NCI-H146 treated with DMSO at 0.1 percent for 48 hours (cell line): ENCODE results near the gene LYSMD2.

Source experiments
- DNase-seq: peaks from one replicate; lab custom pipeline; 2025; ENCODE audit not compliant: unreplicated experiment; lab: John Stamatoyannopoulos, UW

LYSMD2 gene

DNA sequence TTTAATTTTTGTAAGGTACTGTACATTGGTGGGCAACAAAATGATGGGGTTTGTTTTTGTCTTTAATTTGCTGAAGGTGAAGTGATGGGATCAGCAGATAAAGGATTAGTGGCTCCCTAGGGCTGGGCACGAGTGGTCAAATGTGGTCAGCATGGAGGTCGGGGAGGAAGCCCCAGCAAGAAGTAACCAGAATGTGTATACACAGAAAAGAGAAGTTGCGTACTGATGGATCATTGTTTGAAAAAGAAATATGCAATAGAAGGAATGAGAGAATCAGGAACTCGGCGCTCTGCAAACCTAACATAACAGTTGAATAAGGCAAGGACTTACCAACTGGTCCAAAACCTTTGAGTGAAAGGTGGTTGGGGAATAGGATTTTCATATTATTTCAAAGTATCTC, 15.4 kb upstream of the LYSMD2 start:
- no peak for DNase-seq

DNA sequence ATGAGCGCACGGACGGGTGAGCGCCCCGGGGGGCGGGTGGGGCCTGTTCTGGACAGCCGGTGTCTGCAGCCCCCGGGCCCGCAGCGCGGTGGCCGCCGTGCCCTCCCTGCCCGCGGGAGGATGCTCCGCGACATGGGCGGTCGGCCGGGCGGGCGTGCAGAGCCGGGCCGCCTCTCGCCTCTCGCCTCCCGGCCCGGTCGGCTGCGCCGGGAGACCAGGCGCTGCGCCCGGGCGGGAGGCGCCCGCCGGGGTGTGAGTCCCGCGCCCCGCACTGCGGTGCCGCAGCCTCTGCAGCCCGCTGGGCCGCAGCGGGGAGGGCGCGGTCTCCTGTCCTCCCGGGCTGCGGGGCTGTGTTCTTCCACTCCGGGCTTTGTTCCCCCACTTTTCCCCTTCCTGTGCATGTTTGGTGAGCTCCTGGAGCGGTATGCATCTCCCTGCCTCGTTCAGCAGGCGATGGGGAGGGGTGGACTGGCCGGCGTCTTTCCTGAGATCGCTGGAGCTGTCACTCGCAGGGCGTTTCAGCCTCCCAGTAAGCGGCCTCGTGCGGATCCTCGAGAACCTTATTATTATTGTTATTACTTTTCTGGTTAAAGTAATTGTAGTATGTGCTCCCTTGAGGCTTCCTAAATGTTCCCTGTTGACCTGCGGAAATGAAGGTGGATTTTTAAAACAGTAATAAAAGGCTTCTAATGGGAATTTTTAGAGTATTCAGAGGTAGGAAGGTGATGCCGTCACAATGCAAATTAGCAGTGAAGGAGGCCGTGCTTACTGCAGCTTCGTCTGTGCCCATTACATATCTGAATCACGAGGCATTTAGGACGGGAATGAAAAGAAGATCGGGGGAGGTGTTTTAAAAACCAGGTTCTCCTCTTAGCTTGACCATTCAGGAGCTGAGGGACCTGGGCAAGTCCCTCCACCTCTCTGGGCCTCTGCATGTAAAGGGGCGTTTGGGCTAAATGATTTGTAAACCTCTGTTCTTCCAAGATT, 14.5 kb upstream of the LYSMD2 start:
- DNase-seq = peak; percentile 37

DNA sequence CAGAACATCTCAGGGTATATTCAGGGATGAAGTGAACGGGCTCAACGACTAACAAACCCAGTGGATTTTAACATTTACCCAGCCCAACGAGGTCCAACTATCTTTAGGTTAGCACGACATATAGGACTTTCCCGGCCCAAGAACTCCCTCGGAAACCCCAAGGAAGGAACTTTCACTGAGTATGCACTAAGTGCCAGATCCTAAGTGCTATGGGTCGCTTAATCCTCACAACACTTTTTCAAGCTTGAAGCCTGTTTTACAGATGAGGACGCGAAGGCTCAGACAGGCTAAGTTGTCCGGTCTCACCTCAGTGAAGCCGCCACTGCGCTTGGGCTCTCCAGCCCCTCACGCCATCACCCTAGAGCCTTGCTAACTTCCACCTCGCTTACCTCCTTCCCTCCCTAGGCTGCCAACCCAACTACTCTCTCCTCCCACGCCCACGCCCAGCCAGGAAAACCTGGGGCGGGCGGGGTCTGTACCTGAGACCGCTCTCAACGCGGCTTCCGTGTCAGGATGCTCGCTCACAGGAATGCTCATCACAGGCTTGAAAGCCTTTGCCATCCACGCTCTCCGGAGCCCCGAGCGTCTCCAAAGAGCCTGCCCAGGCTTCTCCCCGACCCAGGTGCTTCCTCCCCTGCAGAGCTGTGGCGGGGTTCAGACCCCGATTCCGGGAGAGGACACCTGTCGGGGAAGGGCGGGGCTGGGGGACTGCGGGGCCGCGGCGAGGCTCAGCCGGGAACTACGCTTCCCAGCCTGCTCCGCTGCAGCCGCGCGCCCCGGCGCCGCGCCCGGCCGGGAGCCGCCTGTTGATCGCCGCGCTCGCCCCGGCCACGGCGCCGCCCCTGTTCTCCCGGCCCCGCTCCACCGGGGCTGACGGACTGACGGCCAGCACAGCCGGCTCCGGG, 13.6 kb upstream of the LYSMD2 start, which contains the start of gene TMOD2:
Gene TMOD2, plus strand, starts transcription at position 806 of the 905 bp plus-strand sequence. CDS start 14,845 bp downstream, outside the sequence.
- peak; percentile 58 for DNase-seq

DNA sequence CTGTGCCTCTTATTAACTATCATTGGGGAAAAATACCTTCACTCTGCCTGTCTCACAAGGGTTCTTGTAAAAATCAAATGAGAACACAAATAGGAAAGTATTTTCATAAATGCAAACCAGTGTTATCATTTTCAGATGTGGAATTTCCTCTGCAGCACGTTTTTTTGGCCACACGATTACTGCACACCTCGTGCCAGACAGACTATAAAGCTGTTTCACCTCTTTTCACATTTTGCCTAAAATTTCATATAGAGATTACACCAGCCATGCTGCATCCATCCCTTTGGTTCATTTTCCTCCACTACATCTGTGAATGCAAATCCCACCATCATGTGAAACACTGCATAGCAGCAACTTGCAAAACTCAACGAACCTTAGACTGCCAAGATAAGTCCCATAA, 12.7 kb upstream of the LYSMD2 start:
- DNase-seq = no peak

DNA sequence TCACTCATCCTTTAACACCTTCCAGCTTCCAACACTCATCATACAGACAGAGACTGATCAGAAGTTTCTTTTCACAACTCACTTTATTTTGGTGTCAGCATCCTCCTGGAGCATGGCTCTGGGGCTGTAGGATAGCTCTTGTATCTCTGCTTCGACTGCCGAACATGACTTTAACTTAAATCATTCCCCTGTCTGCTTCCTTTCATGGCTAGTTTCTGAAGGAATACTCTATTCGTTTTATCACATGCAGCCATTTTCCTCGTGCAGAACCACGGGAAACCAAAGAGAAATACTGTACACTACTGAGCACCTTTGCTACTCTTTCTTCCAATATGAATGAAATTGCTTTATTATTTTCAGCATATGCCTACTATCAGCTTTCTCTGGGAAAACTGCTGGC, 11.9 kb upstream of the LYSMD2 start:
- no peak for DNase-seq

DNA sequence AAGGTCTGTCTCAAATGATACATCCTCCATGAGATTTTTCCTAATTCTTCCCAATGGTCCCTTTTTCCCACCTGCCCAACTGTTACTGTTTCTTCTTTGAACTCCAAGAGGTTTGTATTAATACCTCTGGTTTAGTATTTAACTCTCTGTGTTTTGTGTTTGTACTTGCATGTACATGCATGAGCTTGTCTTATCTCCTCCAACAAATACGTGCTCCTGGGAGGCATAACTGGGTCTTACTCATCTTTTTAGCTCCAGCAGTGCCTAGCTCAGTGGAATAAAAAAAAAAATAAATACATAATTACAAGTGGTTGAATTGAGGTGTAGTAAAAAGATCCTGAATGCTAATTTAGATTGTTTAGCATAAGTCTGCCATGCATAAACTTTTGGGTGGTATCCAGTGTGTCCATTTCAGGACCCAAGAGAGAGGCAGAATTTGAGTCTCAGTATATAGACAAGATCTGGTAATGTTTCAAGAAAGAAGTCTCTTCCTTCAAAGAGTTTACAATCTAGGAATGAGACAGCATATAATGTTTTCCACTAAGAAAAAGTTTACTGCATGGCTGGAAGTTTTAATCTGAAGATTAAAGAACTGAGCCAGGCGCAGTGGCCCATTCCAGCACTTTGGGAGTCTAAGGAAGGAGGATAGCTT, 1.7 kb upstream of the LYSMD2 start:
- DNase-seq = no peak

DNA sequence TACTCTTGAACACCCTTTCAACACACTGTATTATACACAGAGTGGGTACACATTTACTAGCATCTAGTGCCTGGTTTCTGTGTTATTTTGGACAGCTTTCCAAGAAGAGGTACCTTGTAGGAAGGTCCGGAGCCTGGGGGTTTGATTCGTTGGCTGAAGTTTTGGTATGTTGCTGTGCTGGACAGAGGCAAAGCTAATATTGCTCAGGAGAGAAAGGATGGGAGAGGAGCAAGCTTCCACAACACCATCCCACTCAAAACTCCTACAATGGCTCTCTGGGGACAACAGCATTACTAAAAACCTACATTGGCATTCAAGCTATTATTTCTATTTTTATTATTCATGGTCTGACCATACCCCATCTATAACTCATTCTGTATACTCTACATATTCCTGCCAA, 1.1 kb upstream of the LYSMD2 start:
- no peak for DNase-seq

DNA sequence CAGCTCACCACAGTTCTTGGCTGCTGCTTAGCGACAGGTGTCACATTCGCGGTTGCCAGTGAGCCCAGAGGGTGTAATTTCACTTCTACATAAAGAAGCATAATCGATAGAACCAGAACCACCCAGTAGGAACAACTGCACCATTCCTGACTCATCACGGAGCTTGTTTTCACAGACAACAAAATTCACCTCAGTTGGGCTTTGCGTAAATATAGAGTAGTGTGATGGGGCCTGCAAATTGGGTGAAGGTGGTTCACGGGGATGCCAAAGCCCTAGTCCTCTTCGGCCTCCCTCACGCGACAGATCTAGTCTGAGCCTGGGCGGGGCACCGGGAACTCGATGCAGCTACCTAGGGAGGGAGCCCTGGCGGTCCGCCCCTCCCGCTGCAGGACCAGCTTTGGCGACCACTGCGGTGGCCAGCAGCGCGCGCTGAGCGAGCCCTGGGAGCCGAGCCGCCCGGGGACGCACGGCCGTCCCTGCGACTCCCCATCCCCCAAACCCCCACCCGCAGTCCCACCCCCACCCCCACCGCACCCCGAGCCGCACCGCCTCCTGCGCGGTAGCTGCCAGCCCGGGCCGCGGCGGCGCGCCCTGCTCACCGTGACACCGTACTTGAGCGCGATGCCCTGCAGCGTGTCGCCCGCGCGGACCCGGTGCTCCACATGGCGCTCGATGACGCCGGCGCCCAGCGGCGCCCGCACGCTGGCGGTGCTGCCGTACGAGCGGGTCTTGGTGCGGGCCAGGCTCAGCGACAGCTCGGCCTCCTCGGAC, 519 bp downstream of the LYSMD2 start:
- peak; percentile 36 for DNase-seq

DNA sequence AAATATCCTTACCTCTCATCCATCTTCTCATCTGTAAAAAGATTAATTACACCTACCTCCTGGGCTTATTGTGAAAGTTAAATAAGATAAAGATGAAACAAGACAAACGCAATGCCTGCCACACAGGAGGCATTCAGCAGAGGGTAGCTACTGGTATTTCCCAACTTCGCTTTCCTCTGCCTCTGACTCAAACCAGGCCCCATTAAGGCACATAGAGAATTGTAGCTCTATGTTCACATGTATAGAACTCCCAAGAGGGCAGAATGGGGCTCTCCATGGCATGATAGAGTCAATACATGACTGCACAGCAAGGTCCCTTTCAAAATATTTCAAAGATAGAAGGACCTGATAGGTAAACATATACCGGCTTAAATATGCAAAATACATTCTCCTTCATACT, 1.4 kb downstream of the LYSMD2 start:
- DNase-seq = no peak

DNA sequence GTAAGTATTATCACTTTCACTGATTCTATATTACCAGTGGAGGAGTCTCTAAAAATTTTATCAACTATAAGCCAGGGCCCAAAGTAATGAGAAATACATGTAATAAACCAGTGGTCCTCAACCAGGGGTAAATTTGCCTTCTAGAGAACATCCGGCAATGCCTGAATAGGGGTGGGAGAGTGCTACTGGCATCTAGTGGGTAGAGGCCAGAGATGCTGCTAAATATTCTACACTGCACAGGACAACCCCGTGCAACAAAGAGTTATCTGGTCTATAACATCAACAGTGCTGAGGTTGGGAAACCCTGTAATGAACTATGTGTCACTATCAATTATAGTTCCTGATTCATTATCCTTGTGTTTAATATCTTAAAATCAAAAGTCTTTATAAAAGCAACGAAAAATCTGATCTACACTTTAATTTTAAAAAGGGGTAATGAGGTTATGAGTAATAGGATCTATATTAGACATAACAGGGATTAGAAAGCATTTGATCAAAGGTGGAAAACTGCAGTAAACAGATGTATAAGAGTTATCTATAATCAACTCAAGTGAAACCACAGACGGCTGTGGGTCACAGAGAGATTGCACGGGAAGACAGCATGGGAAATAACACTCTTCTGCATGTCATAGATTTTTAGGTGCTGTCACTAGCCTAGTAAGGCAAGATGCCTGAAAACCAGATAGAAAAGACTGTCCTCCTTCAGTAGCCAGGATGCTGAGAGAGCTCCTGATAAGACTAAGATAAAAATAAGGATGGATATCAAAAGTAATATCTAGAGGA, 2.0 kb downstream of the LYSMD2 start:
- no peak for DNase-seq

DNA sequence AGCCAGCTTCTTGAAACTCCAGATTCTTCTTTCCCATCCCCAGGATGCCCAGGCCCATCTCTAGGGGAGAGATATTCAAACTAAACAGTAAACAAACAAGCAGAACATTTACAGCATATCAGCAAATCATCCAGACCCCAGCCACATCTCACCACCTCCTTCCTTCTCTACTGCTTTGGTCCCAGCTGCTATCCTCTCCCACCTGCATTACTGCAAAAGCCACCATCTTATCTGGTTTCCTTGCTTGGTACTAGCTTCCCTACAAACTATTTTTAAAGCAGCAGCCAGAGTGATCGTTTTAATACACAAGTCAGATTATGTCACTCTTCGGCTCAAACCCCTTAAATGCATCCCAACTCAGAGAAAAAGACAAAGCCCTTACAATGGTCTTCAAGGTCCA, 4.8 kb downstream of the LYSMD2 start:
- DNase-seq = no peak

DNA sequence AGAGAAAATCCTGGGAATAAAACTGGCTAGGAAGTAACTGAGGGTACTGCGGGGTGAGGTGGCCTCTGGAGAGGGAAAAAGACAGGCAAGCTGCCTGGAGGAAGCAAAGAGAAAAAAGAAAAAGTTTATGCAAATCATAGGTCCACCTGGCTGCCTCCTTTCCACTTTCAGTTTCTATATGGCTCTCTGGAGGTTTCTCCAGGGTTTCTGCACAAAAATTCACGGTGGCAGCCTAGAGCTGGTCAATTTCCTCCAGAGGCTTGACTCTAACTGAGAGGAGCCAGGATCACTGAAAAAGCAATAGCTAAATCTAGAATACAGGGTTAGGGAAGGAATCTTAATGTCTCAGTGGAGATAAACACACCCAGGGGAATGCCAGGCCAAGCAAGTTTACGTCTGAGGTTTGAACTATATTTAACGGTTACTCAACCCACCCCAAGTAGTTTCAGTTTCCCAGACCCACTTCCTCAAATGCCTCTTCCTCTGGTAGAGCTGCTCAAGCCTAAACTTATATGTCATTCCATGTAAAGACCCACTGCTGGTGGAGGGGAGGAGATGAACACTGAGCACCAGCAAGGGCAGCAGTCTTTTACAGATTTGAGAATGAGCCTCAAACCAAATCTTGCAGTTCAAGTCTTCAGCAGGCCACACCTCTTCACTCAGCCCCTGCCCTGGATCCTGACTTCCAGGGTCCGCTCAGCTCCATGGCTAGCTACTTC, 5.7 kb downstream of the LYSMD2 start:
- no peak for DNase-seq

DNA sequence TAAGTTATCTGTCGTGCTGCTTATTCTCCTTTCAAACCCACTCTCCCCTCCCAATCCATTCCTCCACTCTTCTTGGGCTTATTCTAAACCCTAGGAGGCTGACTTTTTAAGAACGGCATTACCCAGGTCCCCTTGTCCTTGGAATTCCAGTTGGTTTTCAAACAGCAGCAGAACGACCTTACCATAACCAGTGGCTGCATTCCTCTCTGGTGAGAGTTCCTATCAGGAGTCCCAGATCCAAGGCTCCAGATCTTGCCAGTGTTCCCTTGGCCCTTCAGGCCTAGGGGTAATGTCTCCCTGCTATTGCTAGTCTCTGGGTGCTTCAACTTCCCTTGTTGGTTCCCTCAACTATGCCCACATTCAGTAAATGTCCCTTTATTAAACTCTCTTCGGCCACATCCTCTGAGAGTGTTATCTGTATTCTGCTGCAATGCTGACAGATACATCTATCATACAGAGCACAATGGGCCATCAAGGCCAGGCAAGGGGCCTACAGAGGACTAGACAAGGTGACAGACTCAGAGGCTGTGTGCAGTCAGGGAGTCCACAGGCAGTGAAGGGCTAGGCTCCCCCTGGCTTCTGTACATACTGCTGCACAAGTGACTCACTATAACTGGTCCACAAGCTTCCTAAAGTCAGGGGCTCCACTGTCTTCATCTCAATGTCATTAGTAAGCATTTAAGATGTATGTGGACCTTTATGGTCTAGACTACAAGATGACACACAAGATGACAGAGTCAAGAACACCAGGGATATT, 10.1 kb downstream of the LYSMD2 start:
- DNase-seq = no peak

DNA sequence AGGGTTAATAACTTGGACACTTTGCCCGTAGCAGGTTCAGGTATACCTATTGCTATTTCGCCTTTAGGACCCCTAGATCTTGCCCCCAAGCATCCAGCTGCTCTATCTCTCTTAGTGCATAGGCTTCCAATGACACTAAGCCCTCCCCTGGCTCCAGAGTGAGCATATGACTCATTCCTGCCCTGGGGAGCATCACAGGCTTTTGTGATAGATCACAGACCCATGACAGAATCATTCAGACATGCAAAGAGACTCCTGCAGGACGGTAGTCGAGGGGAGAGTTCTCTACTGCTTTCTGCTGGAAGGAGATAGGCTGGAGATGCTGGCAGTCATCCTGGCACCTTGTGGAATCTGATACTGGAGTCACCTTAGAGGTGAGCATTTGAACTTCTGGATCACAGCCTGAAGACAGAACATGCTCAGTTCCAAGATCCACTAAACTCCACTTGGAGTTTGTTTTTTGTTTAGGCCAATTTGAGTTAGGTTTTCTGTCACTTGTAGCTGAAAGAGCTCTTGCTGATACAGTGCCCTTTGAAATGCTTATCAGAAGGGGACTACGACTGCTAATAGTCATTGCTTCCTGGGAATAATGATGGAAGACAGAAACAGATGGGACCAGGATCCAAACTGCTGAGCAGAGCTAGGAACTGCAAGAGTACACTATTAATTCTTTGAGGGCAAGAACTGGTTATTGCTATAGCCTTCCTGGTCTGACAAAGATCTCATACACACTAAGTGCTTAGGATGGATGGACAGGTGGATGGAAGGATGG, 11.0 kb downstream of the LYSMD2 start:
- peak; percentile 48 for DNase-seq

DNA sequence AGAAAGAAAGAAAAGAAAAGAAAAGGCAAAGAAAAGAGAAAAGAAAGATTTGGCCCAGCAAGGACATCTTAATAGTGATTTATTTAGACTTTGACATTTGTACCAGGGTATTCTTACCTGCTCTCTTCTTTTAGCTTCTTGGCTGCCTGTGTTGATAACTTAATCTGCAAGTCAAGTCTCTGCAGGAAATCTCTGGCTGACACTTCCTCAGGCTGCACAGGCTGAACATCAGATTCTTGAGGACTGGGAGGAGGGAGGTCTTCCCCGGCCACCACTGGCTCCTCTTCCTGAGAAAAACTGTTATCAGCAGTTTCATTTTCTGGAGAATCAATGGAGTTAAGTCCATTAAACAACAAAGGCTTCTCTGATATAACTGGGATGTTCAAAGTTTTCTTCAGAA, 12.8 kb downstream of the LYSMD2 start:
- DNase-seq = no peak

DNA sequence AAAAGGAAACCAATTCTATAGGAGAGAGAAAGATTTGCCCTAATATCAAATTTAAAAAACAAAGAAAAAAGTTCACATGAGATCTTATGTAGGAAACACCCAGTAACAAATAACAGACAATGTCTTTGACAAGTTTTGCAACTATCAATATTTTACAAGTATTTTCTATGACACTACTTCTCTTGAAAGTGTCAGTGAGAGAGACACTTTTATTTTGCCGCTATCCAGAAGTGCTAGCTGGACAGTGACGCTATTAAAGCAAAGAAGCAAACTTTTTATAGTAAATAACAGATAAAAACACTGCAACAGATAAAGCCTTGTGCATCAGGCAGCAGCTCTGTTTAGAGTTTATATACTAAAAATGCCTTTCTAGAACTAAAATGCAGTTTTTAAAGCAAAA, 13.3 kb downstream of the LYSMD2 start:
- no peak for DNase-seq

DNA sequence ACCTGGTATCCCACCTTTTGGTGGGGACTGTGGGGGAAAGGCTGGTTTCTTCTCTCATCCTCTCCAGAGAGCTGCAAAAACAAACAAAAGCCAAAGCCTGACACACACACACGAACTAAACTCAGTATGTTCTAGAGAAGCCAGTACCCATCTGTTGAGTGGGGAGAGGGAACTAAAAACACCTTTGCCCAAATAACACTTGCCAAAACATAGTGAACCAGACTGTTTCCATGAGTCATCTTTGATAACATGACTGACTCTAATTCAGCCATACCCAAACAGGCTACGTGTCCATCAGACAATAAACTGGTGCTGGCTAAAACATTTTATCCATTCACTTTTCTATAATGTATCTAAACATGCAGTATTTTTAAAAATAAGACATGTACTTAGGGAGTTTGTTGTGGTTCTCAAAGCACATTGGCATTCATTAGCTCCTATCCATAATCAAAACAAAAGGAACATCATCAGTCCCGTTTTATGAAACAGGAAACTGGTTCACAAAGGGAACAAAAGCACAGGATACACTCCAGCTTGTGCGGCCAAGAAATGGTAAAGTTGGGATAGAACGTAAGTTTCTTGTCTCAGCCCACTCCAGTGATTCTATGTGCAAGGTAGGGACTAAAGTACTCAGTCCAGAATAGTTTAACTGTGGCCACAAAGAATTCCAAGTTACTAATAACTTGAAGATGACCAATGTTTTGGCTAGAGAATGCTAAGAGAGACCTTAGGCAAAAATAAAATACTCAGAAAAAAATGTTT, 16.1 kb downstream of the LYSMD2 start:
- no peak for DNase-seq
